ENCODE measurements around the gene CATSPERD.

GRCh38 chr19:5742051-5742450, 21.6 kb downstream of the CATSPERD start:
- TF ChIP-seq USF1 (IDR thresholded peaks at IDR 0.05): no peak
- TF ChIP-seq TAF1 (IDR thresholded peaks at IDR 0.05; ENCODE audit: low read depth): no peak
- TF ChIP-seq EGR1 (IDR thresholded peaks at IDR 0.05): no peak
- TF ChIP-seq EP300 (IDR thresholded peaks at IDR 0.05; ENCODE audit: borderline replicate concordance): no peak
- TF ChIP-seq, protein P1, sequence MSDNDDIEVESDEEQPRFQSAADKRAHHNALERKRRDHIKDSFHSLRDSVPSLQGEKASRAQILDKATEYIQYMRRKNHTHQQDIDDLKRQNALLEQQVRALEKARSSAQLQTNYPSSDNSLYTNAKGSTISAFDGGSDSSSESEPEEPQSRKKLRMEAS (IDR thresholded peaks at IDR 0.05): no peak
- no peak for TF ChIP-seq FOXM1 (IDR thresholded peaks at IDR 0.05; ENCODE audit: borderline replicate concordance, low read depth)
- no peak for TF ChIP-seq YY1 (IDR thresholded peaks at IDR 0.05; ENCODE audit: low read depth)
- TF ChIP-seq NFIC (IDR thresholded peaks at IDR 0.05): no peak
- TF ChIP-seq REST (IDR thresholded peaks at IDR 0.05; ENCODE audit: low read depth): no peak
- no peak for TF ChIP-seq CEBPB (IDR thresholded peaks at IDR 0.05)
- TF ChIP-seq TEAD4 (IDR thresholded peaks at IDR 0.05): no peak
- TF ChIP-seq RAD21 (IDR thresholded peaks at IDR 0.05; ENCODE audit: low read depth): no peak
